SK-N-SH treated with all-trans-retinoic acid at 6 μM for 48 hours (cell line): ENCODE data around the gene MACROH2A2.

Experiments
- CSDC2 ChIP-seq: fragments of 250-450 bp; sonication (Bioruptor Pico); IDR thresholded peaks from 2 replicates; pipeline ENCODE4 v1.5.0; 2020; ENCODE audit warnings: mild to moderate bottlenecking, moderate library complexity
- CSRNP3 ChIP-seq: fragments of 250-450 bp; sonication (Bioruptor Pico); IDR thresholded peaks from 2 replicates; pipeline ENCODE4 v1.5.1; 2021; ENCODE audit warnings: mild to moderate bottlenecking, moderate library complexity
- ESRRG ChIP-seq: fragments of 250-450 bp; sonication (Bioruptor Pico); IDR thresholded peaks from 2 replicates; pipeline ENCODE4 v1.6.1; 2021; ENCODE audit warnings: mild to moderate bottlenecking
- ISL1 ChIP-seq: fragments of 250-450 bp; sonication (Bioruptor Pico); IDR thresholded peaks from 2 replicates; pipeline ENCODE4 v2.1.2; 2022; ENCODE audit warnings: mild to moderate bottlenecking, moderate library complexity
- OSR1 ChIP-seq: fragments of 250-450 bp; sonication (Bioruptor Pico); IDR thresholded peaks from 2 replicates; pipeline ENCODE4 v1.8.0; 2022; ENCODE audit warnings: moderate library complexity, mild to moderate bottlenecking, inconsistent platforms
- PPARA ChIP-seq: fragments of 250-450 bp; sonication (Bioruptor Pico); IDR thresholded peaks from 2 replicates; pipeline ENCODE4 v1.5.0; 2020; ENCODE audit warnings: mild to moderate bottlenecking, borderline replicate concordance
- SNAI2 ChIP-seq: fragments of 250-450 bp; sonication (Bioruptor Pico); IDR thresholded peaks from 2 replicates; pipeline ENCODE4 v1.5.0; 2020; ENCODE audit warnings: mild to moderate bottlenecking, moderate library complexity
- TCF4 ChIP-seq: fragments of 250-450 bp; sonication (Bioruptor Pico); IDR thresholded peaks from 2 replicates; pipeline ENCODE4 v1.8.0; 2021; ENCODE audit warnings: mild to moderate bottlenecking, moderate library complexity, borderline replicate concordance
- ZFP30 ChIP-seq: fragments of 450-650 bp; formaldehyde crosslinking; IDR thresholded peaks from 2 replicates; pipeline ENCODE4 v1.5.0; 2022; ENCODE audit warnings: mild to moderate bottlenecking, moderate library complexity
- ZNF565 ChIP-seq: fragments of 450-650 bp; formaldehyde crosslinking; conservative IDR thresholded peaks from 2 replicates; pipeline ENCODE4 v1.5.0; 2020; ENCODE audit warnings: low read depth, mild to moderate bottlenecking, moderate library complexity
- ZNF70 ChIP-seq: fragments of 450-650 bp; formaldehyde crosslinking; IDR thresholded peaks from 2 replicates; pipeline ENCODE4 v1.5.0; 2020; ENCODE audit warnings: mild to moderate bottlenecking, moderate library complexity
- ZNF8 ChIP-seq: fragments of 450-650 bp; formaldehyde crosslinking; IDR thresholded peaks from 2 replicates; pipeline ENCODE4 v1.5.0; 2020; ENCODE audit warnings: mild to moderate bottlenecking, moderate library complexity
- TF ChIP-seq, protein P1 (sequence below): fragments of 250-450 bp; sonication (Bioruptor Pico); IDR thresholded peaks from 2 replicates; pipeline ENCODE4 v1.5.1; 2020; ENCODE audit warnings: low read depth, mild to moderate bottlenecking, moderate library complexity
- TF ChIP-seq, protein P2 (sequence below): fragments of 250-450 bp; sonication (Bioruptor Pico); IDR thresholded peaks from 2 replicates; pipeline ENCODE4 v1.8.0; 2020; ENCODE audit warnings: mild to moderate bottlenecking, moderate library complexity, borderline replicate concordance

DNA sequence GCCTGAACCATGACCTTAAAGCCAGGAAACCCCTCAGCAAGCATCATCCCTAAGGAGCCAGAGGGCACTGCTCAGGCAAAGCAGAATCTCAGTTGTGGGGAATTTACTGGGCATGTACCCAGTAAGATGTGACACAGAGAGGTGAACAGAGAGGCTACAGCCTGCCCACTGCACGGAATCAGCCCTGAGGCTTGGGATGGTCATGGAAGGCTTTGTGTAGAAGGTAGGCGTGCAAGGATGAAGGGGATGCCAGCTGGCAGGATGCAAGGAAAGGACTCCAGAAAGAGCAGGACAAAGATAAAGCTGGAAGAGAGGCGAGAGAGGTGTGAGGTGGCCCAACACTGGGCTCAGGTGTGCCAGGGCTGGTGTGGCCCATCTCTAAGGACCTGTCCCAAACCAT is 82.4 kb downstream of the MACROH2A2 start:
- no peak for TF ChIP-seq ZFP30 (CRISPR knock-in tag)
- TF ChIP-seq ISL1 (CRISPR knock-in tag) = no peak
- no peak for TF ChIP-seq ZNF70 (CRISPR knock-in tag)
- TF ChIP-seq, protein P1, sequence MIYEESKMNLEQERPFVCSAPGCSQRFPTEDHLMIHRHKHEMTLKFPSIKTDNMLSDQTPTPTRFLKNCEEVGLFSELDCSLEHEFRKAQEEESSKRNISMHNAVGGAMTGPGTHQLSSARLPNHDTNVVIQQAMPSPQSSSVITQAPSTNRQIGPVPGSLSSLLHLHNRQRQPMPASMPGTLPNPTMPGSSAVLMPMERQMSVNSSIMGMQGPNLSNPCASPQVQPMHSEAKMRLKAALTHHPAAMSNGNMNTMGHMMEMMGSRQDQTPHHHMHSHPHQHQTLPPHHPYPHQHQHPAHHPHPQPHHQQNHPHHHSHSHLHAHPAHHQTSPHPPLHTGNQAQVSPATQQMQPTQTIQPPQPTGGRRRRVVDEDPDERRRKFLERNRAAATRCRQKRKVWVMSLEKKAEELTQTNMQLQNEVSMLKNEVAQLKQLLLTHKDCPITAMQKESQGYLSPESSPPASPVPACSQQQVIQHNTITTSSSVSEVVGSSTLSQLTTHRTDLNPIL (CRISPR knock-in tag) = no peak
- TF ChIP-seq ZNF565 (CRISPR knock-in tag) = no peak
- no peak for TF ChIP-seq CSDC2
- TF ChIP-seq SNAI2 (CRISPR knock-in tag) = no peak
- no peak for TF ChIP-seq CSRNP3 (CRISPR knock-in tag)
- no peak for TF ChIP-seq PPARA (CRISPR knock-in tag)
- TF ChIP-seq ZNF8 (CRISPR knock-in tag) = no peak
- no peak for TF ChIP-seq OSR1
- no peak for TF ChIP-seq ESRRG (CRISPR knock-in tag)
- no peak for TF ChIP-seq TCF4 (CRISPR knock-in tag)
- TF ChIP-seq, protein P2, sequence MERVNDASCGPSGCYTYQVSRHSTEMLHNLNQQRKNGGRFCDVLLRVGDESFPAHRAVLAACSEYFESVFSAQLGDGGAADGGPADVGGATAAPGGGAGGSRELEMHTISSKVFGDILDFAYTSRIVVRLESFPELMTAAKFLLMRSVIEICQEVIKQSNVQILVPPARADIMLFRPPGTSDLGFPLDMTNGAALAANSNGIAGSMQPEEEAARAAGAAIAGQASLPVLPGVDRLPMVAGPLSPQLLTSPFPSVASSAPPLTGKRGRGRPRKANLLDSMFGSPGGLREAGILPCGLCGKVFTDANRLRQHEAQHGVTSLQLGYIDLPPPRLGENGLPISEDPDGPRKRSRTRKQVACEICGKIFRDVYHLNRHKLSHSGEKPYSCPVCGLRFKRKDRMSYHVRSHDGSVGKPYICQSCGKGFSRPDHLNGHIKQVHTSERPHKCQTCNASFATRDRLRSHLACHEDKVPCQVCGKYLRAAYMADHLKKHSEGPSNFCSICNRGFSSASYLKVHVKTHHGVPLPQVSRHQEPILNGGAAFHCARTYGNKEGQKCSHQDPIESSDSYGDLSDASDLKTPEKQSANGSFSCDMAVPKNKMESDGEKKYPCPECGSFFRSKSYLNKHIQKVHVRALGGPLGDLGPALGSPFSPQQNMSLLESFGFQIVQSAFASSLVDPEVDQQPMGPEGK (CRISPR knock-in tag) = no peak
